Measurements from ENCODE around the gene CCDC85B. TPM values are rescaled to one million over a fixed set of nuclear protein-coding genes. Genes with fewer than 3 reads are reported as not detected.
A peak's percentile ranks its signal among the peaks of the same experiment; 100 is the strongest.

CCDC85B gene
- total RNA-seq, 1 donor, result 22.5 TPM

GRCh38 chr11:65854161-65854592 lies 36.3 kb upstream of the CCDC85B start:
- H3K9me3 ChIP-seq (ENCODE audit: low read depth, low read length), result no peaks in the 10 kb centered on the region
- peaks cover 30% of the 10 kb centered on the region for H3K4me1 ChIP-seq (ENCODE audit: insufficient read depth, low read length)
- no peaks in the 10 kb centered on the region for H3K27me3 ChIP-seq (ENCODE audit: insufficient read depth, low read length)
- H3K4me3 ChIP-seq (ENCODE audit: low read length), result no peak overlapping the region

DNA sequence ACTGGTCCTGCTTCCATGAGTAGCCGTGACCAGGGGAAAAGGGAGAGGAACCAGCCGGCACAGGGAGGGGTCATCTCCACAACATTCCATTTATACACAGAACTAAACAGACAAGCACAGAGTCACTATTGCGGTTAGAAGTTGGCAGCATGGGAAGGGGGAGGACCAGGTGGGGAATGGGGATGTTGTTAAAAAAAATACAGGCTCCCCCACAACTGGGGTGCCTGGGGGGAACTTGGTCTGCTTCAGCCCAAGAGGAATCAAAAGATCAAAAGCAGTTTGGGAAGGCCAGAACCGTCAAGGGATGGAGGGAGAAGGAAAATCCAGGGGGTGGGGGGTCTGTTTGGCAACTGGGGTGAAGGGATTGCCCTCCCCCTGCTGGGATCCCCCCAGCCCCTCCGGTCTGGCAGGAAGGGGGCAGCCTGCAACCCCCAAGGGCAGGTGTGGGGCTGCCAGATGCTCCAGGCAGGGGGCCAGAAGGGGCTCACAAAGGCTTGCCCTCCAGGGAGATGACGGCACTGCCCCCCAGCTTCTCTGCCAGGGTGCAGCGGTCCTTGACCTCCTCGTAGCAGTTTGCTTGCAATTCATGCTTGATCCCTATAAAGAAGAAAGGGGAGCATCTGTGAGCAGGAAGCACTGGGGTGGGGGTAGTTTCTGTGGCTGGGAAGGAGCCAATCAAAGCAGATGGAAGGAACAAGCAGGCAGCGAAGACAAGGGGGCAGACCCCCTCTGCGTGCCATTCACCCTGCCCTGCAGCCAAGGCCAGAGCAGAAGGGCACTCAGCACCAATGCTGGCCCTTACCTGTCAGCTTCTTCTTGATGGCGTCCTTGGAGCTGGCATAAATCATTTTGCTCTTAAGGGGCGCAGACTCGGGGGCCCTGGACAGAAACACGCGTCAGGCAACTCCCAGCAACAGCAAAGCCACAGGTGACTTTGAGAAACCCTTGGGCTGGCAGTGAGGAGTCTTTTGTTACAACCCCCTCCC lies 35.3 kb upstream of the CCDC85B start:
- Histone ChIP-seq H3K4me1 (ENCODE audit: insufficient read depth, low read length) (peaks cover 39% of the 10 kb centered on the region), H3K4me3 (ENCODE audit: low read length) (no peak overlapping the region), H3K27me3 (ENCODE audit: insufficient read depth, low read length) (no peaks in the 10 kb centered on the region), H3K9me3 (ENCODE audit: low read depth, low read length) (no peaks in the 10 kb centered on the region)

DNA sequence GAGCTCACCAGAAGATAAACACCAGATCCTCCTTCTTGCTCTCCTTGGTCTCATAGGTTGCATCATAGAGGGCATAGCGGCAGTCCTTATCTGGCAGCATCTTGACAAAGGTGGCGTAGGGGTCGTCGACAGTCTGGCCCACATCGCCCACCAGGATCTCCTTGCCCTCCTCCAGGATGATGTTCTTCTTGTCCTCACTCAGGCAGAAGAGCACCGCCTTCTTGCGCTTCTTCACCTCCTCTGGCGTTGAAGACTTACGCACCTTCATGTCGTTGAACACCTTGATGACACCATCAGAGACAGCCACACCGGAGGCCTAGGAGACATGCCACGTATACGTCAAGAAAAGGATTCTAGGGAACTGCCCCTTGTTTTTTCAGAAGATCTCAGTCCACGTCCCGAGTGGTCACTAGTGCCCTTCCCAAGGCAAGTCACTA lies 34.5 kb upstream of the CCDC85B start:
- Histone ChIP-seq H3K27me3 (ENCODE audit: insufficient read depth, low read length) (no peaks in the 10 kb centered on the region), H3K4me1 (ENCODE audit: insufficient read depth, low read length) (peaks cover 41% of the 10 kb centered on the region), H3K4me3 (ENCODE audit: low read length) (peak overlapping the region; percentile 94), H3K9me3 (ENCODE audit: low read depth, low read length) (no peaks in the 10 kb centered on the region)

- Histone ChIP-seq H3K4me1 (ENCODE audit: insufficient read depth, low read length) (peaks cover 50% of the 10 kb centered on the region), H3K9me3 (ENCODE audit: low read depth, low read length) (no peaks in the 10 kb centered on the region), H3K4me3 (ENCODE audit: low read length) (peak overlapping the region; percentile 94), H3K27me3 (ENCODE audit: insufficient read depth, low read length) (no peaks in the 10 kb centered on the region)
Observed at GRCh38 chr11:65856689-65857499, 33.6 kb upstream of the CCDC85B start.

GRCh38 chr11:65857500-65857852 lies 33.0 kb upstream of the CCDC85B start:
- Histone ChIP-seq H3K27me3 (ENCODE audit: insufficient read depth, low read length) (no peaks in the 10 kb centered on the region), H3K4me3 (ENCODE audit: low read length) (peak overlapping the region; percentile 94), H3K9me3 (ENCODE audit: low read depth, low read length) (no peaks in the 10 kb centered on the region), H3K4me1 (ENCODE audit: insufficient read depth, low read length) (peaks cover 56% of the 10 kb centered on the region)

- no peaks in the 10 kb centered on the region for H3K27me3 ChIP-seq (ENCODE audit: insufficient read depth, low read length)
- peaks cover 56% of the 10 kb centered on the region for H3K4me1 ChIP-seq (ENCODE audit: insufficient read depth, low read length)
- peak within 1 kb of the TSS; percentile 94 for H3K4me3 ChIP-seq (ENCODE audit: low read length)
- H3K9me3 ChIP-seq (ENCODE audit: low read depth, low read length), result no peaks in the 10 kb centered on the region
Observed at GRCh38 chr11:65857853-65858680, 32.4 kb upstream of the CCDC85B start, which contains the start of gene CFL1. CFL1 (minus strand) TSS chr11:65858180; CDS start chr11:65858099, 81 bp downstream.

DNA sequence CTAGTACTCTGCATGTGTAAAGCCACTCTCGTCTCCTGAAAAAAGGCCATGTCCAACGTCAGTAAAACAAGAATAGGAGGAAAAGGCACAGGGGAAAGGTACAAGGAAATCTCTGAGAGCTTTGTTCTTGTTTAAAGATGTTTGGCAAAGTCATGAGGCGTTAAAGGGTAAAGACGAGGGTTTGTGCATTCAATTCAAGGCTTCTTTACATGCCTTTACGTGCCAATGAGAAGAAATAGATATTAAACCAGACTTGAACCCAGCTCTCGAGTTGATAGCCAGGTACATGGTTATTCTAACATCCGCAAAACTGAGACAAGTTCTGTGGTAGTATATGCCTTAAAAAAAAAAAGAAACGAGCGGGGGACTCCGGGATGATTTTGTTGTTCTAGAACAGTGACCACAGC lies 31.8 kb upstream of the CCDC85B start:
- Histone ChIP-seq H3K4me1 (ENCODE audit: insufficient read depth, low read length) (peaks cover 56% of the 10 kb centered on the region), H3K27me3 (ENCODE audit: insufficient read depth, low read length) (no peaks in the 10 kb centered on the region), H3K9me3 (ENCODE audit: low read depth, low read length) (no peaks in the 10 kb centered on the region), H3K4me3 (ENCODE audit: low read length) (peak overlapping the region; percentile 94)

- Histone ChIP-seq H3K4me1 (ENCODE audit: insufficient read depth, low read length) (peaks cover 52% of the 10 kb centered on the region), H3K27me3 (ENCODE audit: insufficient read depth, low read length) (no peaks in the 10 kb centered on the region), H3K9me3 (ENCODE audit: low read depth, low read length) (no peaks in the 10 kb centered on the region), H3K4me3 (ENCODE audit: low read length) (peak overlapping the region; percentile 94)
Observed at GRCh38 chr11:65859095-65859811, 31.2 kb upstream of the CCDC85B start.

DNA sequence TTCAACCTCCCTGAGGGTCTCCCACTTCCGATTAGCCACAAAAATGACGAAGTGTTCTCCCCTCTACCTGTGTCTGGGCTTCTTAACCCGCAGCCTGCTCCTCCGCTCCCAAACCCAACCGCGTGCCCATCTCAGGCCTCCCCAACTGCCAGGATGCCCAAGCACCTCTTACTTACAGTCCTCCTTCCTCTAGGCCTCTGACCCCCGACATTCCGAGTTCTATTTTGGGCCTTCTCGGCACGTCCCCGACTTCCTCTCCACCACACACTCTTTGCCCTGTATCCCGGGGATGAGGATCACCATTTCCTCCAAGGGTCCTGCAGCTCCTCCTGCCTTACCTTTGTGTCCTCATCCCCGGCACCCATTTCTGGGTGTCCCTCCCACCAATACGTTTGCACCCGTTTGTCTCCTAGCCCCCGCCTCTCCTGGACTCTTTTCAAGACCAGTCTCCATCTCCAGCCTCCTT lies 30.6 kb upstream of the CCDC85B start:
- H3K4me3 ChIP-seq (ENCODE audit: low read length), result peak overlapping the region; percentile 94
- H3K9me3 ChIP-seq (ENCODE audit: low read depth, low read length), result no peaks in the 10 kb centered on the region
- H3K27me3 ChIP-seq (ENCODE audit: insufficient read depth, low read length), result no peaks in the 10 kb centered on the region
- peaks cover 52% of the 10 kb centered on the region for H3K4me1 ChIP-seq (ENCODE audit: insufficient read depth, low read length)

DNA sequence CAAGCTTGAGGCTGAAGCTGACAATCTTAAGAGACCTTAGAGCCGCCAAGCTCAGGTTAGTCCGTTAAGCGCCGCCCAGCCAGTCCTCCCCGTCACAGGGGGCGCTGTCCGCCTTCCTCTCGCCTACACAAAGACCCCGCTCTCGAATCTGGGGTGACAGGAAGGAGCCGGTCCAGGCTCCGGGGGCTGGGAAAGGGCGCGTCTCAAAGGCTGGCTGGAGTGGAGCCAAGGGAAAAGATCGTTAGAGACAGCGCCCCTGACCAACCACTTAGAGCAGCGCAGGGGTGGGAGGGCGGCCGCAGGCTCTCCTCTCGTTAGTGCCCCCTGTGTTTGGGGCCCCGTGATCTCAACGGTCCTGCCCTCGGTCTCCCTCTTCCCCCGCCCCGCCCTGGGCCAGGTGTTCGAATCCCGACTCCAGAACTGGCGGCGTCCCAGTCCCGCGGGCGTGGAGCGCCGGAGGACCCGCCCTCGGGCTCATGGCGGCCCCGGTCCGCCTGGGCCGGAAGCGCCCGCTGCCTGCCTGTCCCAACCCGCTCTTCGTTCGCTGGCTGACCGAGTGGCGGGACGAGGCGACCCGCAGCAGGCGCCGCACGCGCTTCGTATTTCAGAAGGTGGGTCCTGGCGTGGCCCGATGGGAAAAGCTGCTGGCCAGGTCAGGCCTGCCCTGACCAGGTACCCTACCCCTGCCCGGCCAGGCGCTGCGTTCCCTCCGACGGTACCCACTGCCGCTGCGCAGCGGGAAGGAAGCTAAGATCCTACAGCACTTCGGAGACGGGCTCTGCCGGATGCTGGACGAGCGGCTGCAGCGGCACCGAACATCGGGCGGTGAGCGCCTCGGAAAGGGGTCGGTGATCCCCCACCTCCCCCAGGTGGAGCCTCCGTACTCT lies 30.0 kb upstream of the CCDC85B start, which contains the start of gene MUS81:
TSS of gene MUS81 (plus strand) at position 156 of the 887 bp plus-strand sequence. CDS start at position 477, 321 bp downstream.
- Histone ChIP-seq H3K4me3 (ENCODE audit: low read length) (peak within 1 kb of the TSS; percentile 94), H3K9me3 (ENCODE audit: low read depth, low read length) (no peaks in the 10 kb centered on the region), H3K4me1 (ENCODE audit: insufficient read depth, low read length) (peaks cover 48% of the 10 kb centered on the region), H3K27me3 (ENCODE audit: insufficient read depth, low read length) (no peaks in the 10 kb centered on the region)

GRCh38 chr11:65861165-65861505 lies 29.3 kb upstream of the CCDC85B start:
- peaks cover 42% of the 10 kb centered on the region for H3K4me1 ChIP-seq (ENCODE audit: insufficient read depth, low read length)
- H3K9me3 ChIP-seq (ENCODE audit: low read depth, low read length), result no peaks in the 10 kb centered on the region
- H3K4me3 ChIP-seq (ENCODE audit: low read length), result peak overlapping the region; percentile 94
- H3K27me3 ChIP-seq (ENCODE audit: insufficient read depth, low read length), result no peaks in the 10 kb centered on the region

- Histone ChIP-seq H3K9me3 (ENCODE audit: low read depth, low read length) (no peaks in the 10 kb centered on the region), H3K27me3 (ENCODE audit: insufficient read depth, low read length) (no peaks in the 10 kb centered on the region), H3K4me3 (ENCODE audit: low read length) (peak overlapping the region; percentile 94), H3K4me1 (ENCODE audit: insufficient read depth, low read length) (peaks cover 37% of the 10 kb centered on the region)
Observed at GRCh38 chr11:65861533-65862183, 28.8 kb upstream of the CCDC85B start.
